ENCODE measurements around the gene S1PR2. TPM values are rescaled to one million over a fixed set of nuclear protein-coding genes. Genes with fewer than 3 reads are reported as not detected.
A peak's percentile ranks its signal among the peaks of the same experiment; 100 is the strongest.

The S1PR2 gene
- total RNA-seq, 3 donors from 2014 or later: 6.1 to 18.4 (median 13.1) TPM

- Histone ChIP-seq H3K27ac (peak overlapping the region; percentile 55 to 73), H3K4me1 (no peaks in the 10 kb centered on the region), H3K9me3 (no peaks in the 10 kb centered on the region), H3K27me3 (no peaks in the 10 kb centered on the region), H3K4me3 (peak overlapping the region in 2 of 3 donors; percentile 9 to 25), H3K36me3 (no peaks in the 10 kb centered on the region)
- intact Hi-C loops (cut with DNase I; ENCODE audit: low total_unique reads): no loop called here
- peak in 1 of 3 donors; percentile 27 for TF ChIP-seq POLR2AphosphoS5 (IDR thresholded peaks at IDR 0.05)
- no peak for TF ChIP-seq POLR2A (IDR thresholded peaks at IDR 0.05)
- peak; percentile 42 to 77 (median 66) for TF ChIP-seq CTCF (IDR thresholded peaks at IDR 0.05)
- DNase-seq (ENCODE audit: low spot score in 2 of 2): peak; percentile 83 to 91
Observed at GRCh38 chr19:10259162-10259905, 28.2 kb upstream of the S1PR2 start.

- DNase-seq (ENCODE audit: low spot score in 2 of 2): no peak
- Histone ChIP-seq H3K27ac (no peak overlapping the region), H3K4me1 (no peaks in the 10 kb centered on the region), H3K27me3 (no peaks in the 10 kb centered on the region), H3K9me3 (no peaks in the 10 kb centered on the region), H3K4me3 (no peak overlapping the region), H3K36me3 (no peaks in the 10 kb centered on the region)
- intact Hi-C loops (cut with DNase I; ENCODE audit: low total_unique reads): no loop called here
- TF ChIP-seq POLR2A (IDR thresholded peaks at IDR 0.05) (no peak), CTCF (IDR thresholded peaks at IDR 0.05) (no peak), POLR2AphosphoS5 (IDR thresholded peaks at IDR 0.05) (no peak)
Observed at GRCh38 chr19:10258080-10258710, 27.1 kb upstream of the S1PR2 start.

GRCh38 chr19:10256970-10257615 lies 26.0 kb upstream of the S1PR2 start:
- Histone ChIP-seq H3K27ac (no peak overlapping the region), H3K9me3 (no peaks in the 10 kb centered on the region), H3K36me3 (no peaks in the 10 kb centered on the region), H3K27me3 (no peaks in the 10 kb centered on the region), H3K4me1 (no peaks in the 10 kb centered on the region), H3K4me3 (no peak overlapping the region)
- intact Hi-C loops (cut with DNase I; ENCODE audit: low total_unique reads): no loop called here
- DNase-seq (ENCODE audit: low spot score in 2 of 2): no peak
- no peak for TF ChIP-seq CTCF (IDR thresholded peaks at IDR 0.05)
- no peak for TF ChIP-seq POLR2A (IDR thresholded peaks at IDR 0.05)
- TF ChIP-seq POLR2AphosphoS5 (IDR thresholded peaks at IDR 0.05): no peak

- Histone ChIP-seq H3K27ac (no peak overlapping the region), H3K4me1 (no peaks in the 10 kb centered on the region), H3K27me3 (no peaks in the 10 kb centered on the region), H3K4me3 (no peak overlapping the region), H3K36me3 (no peaks in the 10 kb centered on the region), H3K9me3 (no peaks in the 10 kb centered on the region)
- intact Hi-C loops (cut with DNase I; ENCODE audit: low total_unique reads): no loop called here
- no peak for TF ChIP-seq POLR2A (IDR thresholded peaks at IDR 0.05)
- TF ChIP-seq CTCF (IDR thresholded peaks at IDR 0.05): no peak
- no peak for TF ChIP-seq POLR2AphosphoS5 (IDR thresholded peaks at IDR 0.05)
- DNase-seq (ENCODE audit: low spot score in 2 of 2): no peak
Observed at GRCh38 chr19:10256551-10256950, 25.4 kb upstream of the S1PR2 start.

- H3K27ac ChIP-seq: no peak overlapping the region
- no peaks in the 10 kb centered on the region for H3K27me3 ChIP-seq
- intact Hi-C loops (cut with DNase I; ENCODE audit: low total_unique reads): no loop called here
- no peak for DNase-seq (ENCODE audit: low spot score in 2 of 2)
- H3K4me3 ChIP-seq: no peak overlapping the region
- no peaks in the 10 kb centered on the region for H3K36me3 ChIP-seq
- TF ChIP-seq POLR2AphosphoS5 (IDR thresholded peaks at IDR 0.05) (no peak), CTCF (IDR thresholded peaks at IDR 0.05) (no peak), POLR2A (IDR thresholded peaks at IDR 0.05) (no peak)
- H3K9me3 ChIP-seq: no peaks in the 10 kb centered on the region
- H3K4me1 ChIP-seq: no peaks in the 10 kb centered on the region
Observed at GRCh38 chr19:10255358-10255757, 24.2 kb upstream of the S1PR2 start.

Data from breast epithelium (tissue), 4 donors.